ENCODE results near the gene ARMH3. TPM values are rescaled to one million over a fixed set of nuclear protein-coding genes. Genes with fewer than 3 reads are reported as not detected.

Gene ARMH3
- total and polyA plus RNA-seq, 2 experiments from 2014 or later = 8.7 to 11.1 TPM

DNA sequence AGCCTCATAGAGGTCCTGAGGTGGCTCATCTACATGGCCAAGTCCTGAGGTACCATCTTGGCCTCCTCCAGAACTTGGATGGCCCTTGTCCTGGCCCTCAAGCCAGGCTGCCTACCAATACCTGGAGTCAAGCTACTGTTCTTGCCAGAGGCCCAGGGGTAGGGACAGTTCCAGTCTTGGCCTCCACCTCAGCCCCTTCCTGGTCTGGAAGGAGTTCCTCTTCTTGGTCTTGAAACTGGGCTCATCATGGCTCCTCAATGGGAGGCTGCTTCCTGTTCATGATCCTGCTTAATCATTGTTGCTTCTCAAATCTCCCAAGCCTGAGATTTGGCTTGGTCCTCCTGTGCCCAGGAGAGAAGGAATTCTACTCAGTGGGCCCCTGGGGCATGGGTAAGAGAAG, 13.1 kb upstream of the ARMH3 start:
- DNase-seq (ENCODE audit: low spot score) (no peak), ATAC-seq (no peak)
- TF ChIP-seq EZH2phosphoT487 (IDR thresholded peaks at IDR 0.05; ENCODE audit: unreplicated experiment) (no peak), CREB1 (CRISPR knock-in tag; IDR thresholded peaks at IDR 0.05; ENCODE audit: low read depth) (no peak), JUNB (IDR thresholded peaks at IDR 0.05; ENCODE audit: unreplicated experiment) (no peak), EZH2 (IDR thresholded peaks at IDR 0.05; ENCODE audit: low read depth, unreplicated experiment) (no peak), REST (IDR thresholded peaks at IDR 0.05; ENCODE audit: unreplicated experiment) (no peak), NANOG (IDR thresholded peaks at IDR 0.05; ENCODE audit: borderline replicate concordance) (no peak), ZNF114 (CRISPR knock-in tag; IDR thresholded peaks at IDR 0.05) (no peak), POLR2AphosphoS5 (IDR thresholded peaks at IDR 0.05; ENCODE audit: low read depth) (no peak), ETS1 (IDR thresholded peaks at IDR 0.05) (no peak), STAT1 (IDR thresholded peaks at IDR 0.05; ENCODE audit: unreplicated experiment) (no peak), ZNF331 (CRISPR knock-in tag; IDR thresholded peaks at IDR 0.05; ENCODE audit: low read depth) (no peak)
- TF ChIP-seq, protein P1, sequence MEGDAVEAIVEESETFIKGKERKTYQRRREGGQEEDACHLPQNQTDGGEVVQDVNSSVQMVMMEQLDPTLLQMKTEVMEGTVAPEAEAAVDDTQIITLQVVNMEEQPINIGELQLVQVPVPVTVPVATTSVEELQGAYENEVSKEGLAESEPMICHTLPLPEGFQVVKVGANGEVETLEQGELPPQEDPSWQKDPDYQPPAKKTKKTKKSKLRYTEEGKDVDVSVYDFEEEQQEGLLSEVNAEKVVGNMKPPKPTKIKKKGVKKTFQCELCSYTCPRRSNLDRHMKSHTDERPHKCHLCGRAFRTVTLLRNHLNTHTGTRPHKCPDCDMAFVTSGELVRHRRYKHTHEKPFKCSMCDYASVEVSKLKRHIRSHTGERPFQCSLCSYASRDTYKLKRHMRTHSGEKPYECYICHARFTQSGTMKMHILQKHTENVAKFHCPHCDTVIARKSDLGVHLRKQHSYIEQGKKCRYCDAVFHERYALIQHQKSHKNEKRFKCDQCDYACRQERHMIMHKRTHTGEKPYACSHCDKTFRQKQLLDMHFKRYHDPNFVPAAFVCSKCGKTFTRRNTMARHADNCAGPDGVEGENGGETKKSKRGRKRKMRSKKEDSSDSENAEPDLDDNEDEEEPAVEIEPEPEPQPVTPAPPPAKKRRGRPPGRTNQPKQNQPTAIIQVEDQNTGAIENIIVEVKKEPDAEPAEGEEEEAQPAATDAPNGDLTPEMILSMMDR (conservative IDR thresholded peaks at IDR 0.05; ENCODE audit: low read depth in 2 of 2) = no peak
- TF ChIP-seq, protein P2, sequence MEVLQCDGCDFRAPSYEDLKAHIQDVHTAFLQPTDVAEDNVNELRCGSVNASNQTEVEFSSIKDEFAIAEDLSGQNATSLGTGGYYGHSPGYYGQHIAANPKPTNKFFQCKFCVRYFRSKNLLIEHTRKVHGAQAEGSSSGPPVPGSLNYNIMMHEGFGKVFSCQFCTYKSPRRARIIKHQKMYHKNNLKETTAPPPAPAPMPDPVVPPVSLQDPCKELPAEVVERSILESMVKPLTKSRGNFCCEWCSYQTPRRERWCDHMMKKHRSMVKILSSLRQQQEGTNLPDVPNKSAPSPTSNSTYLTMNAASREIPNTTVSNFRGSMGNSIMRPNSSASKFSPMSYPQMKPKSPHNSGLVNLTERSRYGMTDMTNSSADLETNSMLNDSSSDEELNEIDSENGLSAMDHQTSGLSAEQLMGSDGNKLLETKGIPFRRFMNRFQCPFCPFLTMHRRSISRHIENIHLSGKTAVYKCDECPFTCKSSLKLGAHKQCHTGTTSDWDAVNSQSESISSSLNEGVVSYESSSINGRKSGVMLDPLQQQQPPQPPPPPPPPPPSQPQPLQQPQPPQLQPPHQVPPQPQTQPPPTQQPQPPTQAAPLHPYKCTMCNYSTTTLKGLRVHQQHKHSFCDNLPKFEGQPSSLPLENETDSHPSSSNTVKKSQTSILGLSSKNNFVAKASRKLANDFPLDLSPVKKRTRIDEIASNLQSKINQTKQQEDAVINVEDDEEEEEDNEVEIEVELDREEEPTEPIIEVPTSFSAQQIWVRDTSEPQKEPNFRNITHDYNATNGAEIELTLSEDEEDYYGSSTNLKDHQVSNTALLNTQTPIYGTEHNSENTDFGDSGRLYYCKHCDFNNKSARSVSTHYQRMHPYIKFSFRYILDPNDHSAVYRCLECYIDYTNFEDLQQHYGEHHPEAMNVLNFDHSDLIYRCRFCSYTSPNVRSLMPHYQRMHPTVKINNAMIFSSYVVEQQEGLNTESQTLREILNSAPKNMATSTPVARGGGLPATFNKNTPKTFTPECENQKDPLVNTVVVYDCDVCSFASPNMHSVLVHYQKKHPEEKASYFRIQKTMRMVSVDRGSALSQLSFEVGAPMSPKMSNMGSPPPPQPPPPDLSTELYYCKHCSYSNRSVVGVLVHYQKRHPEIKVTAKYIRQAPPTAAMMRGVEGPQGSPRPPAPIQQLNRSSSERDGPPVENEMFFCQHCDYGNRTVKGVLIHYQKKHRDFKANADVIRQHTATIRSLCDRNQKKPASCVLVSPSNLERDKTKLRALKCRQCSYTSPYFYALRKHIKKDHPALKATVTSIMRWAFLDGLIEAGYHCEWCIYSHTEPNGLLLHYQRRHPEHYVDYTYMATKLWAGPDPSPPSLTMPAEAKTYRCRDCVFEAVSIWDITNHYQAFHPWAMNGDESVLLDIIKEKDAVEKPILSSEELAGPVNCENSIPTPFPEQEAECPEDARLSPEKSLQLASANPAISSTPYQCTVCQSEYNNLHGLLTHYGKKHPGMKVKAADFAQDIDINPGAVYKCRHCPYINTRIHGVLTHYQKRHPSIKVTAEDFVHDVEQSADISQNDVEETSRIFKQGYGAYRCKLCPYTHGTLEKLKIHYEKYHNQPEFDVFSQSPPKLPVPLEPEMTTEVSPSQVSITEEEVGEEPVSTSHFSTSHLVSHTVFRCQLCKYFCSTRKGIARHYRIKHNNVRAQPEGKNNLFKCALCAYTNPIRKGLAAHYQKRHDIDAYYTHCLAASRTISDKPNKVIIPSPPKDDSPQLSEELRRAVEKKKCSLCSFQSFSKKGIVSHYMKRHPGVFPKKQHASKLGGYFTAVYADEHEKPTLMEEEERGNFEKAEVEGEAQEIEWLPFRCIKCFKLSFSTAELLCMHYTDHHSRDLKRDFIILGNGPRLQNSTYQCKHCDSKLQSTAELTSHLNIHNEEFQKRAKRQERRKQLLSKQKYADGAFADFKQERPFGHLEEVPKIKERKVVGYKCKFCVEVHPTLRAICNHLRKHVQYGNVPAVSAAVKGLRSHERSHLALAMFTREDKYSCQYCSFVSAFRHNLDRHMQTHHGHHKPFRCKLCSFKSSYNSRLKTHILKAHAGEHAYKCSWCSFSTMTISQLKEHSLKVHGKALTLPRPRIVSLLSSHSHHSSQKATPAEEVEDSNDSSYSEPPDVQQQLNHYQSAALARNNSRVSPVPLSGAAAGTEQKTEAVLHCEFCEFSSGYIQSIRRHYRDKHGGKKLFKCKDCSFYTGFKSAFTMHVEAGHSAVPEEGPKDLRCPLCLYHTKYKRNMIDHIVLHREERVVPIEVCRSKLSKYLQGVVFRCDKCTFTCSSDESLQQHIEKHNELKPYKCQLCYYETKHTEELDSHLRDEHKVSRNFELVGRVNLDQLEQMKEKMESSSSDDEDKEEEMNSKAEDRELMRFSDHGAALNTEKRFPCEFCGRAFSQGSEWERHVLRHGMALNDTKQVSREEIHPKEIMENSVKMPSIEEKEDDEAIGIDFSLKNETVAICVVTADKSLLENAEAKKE (CRISPR knock-in tag; IDR thresholded peaks at IDR 0.05) = no peak
- no peaks in the 10 kb centered on the region; the same call in 1 of the 2 replicates for H3K79me2 ChIP-seq (replicated peaks; ENCODE audit: insufficient read depth)
- H4K20me1 ChIP-seq (replicated peaks; ENCODE audit: insufficient read depth) = no peaks in the 10 kb centered on the region
- no peak overlapping the region for H2AFZ ChIP-seq
- H3F3A ChIP-seq (replicated peaks; ENCODE audit: low read depth) = peaks cover 8% of the 10 kb centered on the region; the same call in 1 of the 2 replicates
- H3K4me1 Mint-ChIP-seq = peaks cover 15% of the 10 kb centered on the region; the same call in 2 of the 3 replicates
- H3K36me3 ChIP-seq (ENCODE audit: insufficient read depth) = no peaks in the 10 kb centered on the region
- H3K4me3 ChIP-seq = no peak overlapping the region
- H3K27ac Mint-ChIP-seq = no peak overlapping the region
- no peak overlapping the region for H3K4me3 Mint-ChIP-seq
- no peaks in the 10 kb centered on the region for H3K9me2 ChIP-seq (ENCODE audit: insufficient read depth)
- H3K4me2 ChIP-seq = no peak overlapping the region
- no peaks in the 10 kb centered on the region for H3K27me3 ChIP-seq (ENCODE audit: insufficient read depth)
- peaks cover 4% of the 10 kb centered on the region; the same call in 1 of the 2 replicates for H3K4me1 ChIP-seq (ENCODE audit: insufficient read depth)
- H3K36me3 Mint-ChIP-seq (ENCODE audit: low read depth) = no peaks in the 10 kb centered on the region
- H3K27ac ChIP-seq (ENCODE audit: low read depth) = no peak overlapping the region
- no peaks in the 10 kb centered on the region for H3K9me3 Mint-ChIP-seq
- H3K27me3 Mint-ChIP-seq (ENCODE audit: insufficient read depth, low read depth, poor library complexity) = peaks cover 5% of the 10 kb centered on the region
